T-helper 1 cell treated with Interleukin-12 subunit alpha and Interleukin-12 subunit beta and Interleukin-4 antibody, amounts not matched to agents 30 ng/mL and 1 ng/mL, for 36 hours (primary cell): ENCODE data around the gene DVL1. TPM values are rescaled to one million over a fixed set of nuclear protein-coding genes. Genes with fewer than 3 reads are reported as not detected.
"Not testable (repeated sequence)": the region's sequence is repeated elsewhere in the genome, so short reads cannot be mapped to it uniquely, and the experiment has no call there.

Source experiments
- intact Hi-C: fragments of 100-400 bp; cut with micrococcal nuclease; formaldehyde crosslinking; loops from one replicate; pipeline ENCODE4 v1.15.1; 2024
- total RNA-seq: library from RNA; stranded (reverse); gene quantifications from 2 replicates; pipeline ENCODE4 v1.2.3, GENCODE V29; 2022

DVL1 gene
- 39.1 and 43.8 TPM in 2 replicates for total RNA-seq

DNA sequence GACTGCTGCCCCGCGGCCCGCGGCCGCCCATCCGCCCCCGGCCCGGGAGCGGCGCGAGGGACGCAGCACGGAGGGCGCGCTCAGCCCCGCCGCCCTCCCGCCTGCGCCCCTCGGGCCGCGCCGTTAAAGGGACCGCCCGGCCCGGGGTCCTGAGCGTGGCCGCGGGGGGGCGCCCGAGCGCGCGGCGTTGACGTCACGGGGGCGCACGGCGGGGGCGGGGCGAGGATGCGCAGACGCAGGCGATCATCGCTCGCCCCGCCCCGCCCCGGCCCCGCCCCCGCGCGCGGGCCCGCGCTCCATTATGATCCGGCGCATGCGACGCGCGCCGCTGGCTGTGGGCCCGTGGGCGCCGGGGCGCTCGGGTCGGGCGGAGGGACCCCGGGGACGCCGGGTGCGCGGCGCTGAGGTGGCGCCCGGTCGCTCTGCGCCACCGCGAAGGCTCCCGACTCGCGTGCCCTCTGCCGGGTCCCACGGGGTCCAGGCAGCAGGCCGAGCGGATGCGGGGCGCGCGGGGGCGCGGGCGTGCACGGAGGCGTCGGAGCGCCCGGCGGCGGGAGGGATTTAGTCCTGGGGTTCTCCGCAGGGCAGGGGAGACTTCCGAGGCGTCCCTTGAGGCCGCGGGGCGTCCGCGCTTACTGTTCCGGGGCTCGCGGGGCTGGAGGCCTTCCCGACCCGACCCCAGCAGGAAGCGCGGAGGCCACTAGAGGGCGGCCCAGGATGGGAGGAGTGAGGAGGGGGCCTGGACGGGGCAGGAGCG, at the start of gene DVL1:
Gene DVL1, minus strand, starts transcription at position 163 of the 757 bp plus-strand sequence. CDS start 353 bp downstream, outside the sequence.
- intact Hi-C loops: loop anchor here (1.0 to 2.0 kb wide), 4 partner anchors 25 to 336 kb away; partner anchors contain the start of genes AURKAIP1, CPTP, INTS11 and ISG15

DNA sequence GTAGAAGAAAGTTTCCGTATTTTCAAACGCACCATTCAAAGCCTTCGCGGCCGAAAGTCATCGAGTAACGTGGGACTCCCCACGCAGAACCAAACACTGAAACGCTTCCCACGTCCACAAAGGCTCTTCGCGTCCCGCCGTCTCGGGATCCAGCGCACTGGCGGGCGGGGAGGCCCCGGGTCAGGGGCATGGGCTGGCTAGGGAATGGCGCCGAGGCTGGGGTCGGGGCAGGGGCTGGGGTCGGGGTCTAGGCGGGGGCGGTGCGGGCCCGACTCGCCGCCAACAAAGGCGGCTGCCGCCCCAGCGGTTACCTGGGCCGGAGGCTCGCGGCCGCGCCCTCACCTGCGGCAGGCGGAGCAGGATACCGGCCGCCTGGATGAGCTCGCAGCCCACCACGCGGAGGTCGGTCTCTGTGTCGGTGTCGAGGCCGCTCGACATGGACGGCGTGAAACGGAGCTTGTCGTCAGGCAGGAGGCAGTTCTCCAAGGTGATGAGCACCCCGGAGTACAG, 49.5 kb upstream of the DVL1 start:
- intact Hi-C loops: loop anchor here (1.0 to 2.0 kb wide), 10 partner anchors 9 to 282 kb away; partner anchors contain the start of genes ATAD3A, ATAD3B, AURKAIP1 and C1orf159

DNA sequence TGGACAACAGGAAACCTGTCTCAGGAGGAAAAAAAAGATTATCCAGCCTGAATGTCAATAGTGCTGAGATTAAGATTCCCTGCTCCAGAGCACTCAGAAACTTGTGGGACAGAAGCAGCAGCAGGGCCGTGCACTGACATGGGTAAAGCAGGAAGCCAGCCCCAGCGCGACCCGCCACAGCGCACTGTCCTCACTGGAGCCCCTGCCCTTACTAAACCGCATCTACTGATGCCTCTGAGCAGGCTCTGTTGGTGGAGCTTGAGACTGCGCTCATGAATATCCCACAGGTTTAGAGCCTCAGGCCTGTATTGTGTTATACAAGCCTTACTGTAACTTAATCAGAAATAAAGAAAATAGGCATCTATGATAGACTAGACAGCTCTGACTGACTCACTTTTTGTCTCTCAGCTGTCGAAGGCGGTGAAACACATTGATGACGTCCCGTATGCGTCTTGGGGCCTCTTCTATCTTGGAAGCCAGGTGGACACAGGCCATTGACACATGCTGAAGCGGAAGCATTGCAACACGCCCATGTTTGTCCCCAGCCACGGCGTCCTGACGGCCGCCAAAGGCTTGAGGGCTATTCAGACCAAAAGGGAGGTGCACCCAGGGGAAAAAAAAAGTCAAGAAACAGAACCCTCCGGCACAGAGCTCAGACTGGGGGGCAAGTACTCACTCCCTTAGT, 48.8 kb upstream of the DVL1 start:
- intact Hi-C loops: loop anchor here (2.0 kb wide), 4 partner anchors 73 to 281 kb away; partner anchors contain the start of genes ATAD3B, C1orf159 and PUSL1

DNA sequence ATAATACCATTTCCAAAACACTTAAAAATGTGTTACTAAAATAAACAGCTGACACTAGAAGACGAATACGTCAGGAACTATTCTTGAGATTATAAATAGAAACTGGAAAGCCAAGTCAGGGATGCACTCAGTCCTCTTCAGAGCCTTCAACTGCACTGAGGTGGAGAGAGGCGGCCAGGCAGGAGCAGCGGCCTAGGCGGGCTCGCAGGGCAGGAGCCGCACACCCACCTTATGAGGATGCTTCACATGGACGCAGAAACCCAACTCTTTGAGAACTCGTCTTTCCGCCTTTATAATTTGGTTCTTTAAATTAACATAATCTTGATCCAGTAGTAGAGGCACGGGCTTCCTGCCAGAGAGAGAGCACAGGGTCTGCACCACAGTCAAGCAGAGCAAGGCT, 45.9 kb upstream of the DVL1 start:
- intact Hi-C loops: no loop called here

DNA sequence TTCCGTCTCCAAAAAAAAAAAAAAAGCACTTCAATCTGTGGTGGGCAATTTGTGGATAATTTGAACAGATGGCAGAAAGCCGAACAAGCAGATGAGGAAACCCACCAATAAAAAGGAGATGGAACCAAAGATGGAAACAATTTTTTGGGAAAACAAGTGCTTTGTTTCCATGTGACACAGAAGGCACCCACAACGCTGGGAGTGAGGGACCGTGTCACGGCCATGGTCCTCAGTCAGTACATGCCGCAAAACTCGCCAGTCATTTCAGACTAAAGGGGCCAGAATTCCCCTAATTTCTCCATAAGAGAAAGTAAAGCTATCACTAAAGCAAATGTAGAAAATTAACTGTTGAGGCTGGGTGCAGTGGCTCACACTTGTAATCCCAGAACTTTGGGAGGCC, 44.9 kb upstream of the DVL1 start:
- intact Hi-C loops: no loop called here

DNA sequence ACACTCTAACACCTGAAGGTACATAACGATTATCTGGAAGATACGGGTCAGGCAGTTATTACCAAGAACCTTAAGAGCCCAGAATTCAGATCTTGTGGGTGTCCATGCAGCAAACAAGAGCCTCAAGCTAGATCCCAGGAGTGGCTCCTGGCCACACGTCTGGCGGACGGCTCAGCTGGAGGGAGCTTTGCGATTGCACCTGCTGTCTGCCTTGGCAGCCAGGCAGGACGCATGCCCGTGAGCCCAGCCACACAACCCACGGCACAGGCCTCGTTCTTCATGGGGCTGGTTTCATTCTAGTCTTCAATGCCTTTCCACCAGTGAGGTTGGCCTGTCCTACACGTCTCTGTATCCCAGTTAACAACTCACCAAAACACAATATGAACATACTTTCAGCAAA, 44.2 kb upstream of the DVL1 start:
- intact Hi-C loops: no loop called here

DNA sequence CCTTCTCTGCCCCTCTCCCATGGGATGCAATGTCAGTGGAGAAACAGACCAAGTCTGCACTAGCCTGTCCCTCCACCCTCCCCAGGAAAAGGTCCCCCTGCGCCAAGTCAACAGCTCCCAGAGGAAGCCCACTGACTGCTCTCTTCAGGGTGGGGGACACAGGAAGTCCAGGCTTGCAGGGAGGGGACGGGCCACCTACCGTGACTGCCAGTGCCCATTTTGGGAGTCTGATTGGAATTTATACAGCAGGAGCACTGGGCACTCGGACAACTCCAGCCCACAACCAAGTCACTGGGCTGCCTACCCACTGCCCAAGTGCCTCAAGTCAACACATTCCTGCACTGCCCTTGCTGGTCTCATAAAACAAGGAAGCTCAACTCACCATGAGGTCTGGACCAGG, 43.8 kb upstream of the DVL1 start:
- intact Hi-C loops: no loop called here

DNA sequence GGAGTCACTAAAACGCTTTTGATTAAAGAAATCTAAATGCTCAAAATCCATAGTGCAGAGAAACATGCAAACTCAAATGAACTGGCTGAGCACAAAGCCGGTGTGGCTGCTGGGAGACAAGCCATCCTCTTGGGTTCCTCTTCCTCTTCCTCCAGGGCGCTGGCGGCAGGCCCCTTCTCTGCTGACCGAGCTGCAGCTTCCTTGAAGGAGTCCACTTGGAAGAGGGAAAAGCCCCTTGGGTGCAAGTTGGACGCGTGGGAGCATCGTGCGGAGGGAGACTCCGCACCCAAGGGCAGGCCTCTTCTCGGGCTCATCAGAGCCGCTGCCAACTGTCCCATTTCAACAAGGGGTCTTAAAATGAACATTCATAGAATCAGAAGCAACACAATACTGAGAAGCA, 42.0 kb upstream of the DVL1 start:
- intact Hi-C loops: no loop called here

DNA sequence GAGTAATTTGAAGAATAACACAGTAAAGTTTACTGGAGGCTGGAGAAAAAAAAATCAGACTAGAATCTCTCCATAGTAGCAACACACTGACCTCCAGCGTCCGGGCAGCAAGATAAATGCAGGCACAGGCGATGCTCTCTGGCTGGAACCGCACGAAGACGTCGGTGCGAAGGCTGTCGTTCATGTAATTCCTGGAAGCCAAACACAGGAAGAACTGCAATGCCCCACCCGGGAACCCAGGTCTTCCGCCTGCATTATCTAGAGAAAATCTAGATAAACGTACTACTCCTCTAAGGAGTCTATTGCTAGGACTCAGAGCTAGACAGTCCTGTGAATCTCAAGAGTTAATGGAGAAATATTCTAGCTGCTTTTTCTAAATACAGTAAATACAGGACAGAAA, 41.5 kb upstream of the DVL1 start:
- intact Hi-C loops: no loop called here

DNA sequence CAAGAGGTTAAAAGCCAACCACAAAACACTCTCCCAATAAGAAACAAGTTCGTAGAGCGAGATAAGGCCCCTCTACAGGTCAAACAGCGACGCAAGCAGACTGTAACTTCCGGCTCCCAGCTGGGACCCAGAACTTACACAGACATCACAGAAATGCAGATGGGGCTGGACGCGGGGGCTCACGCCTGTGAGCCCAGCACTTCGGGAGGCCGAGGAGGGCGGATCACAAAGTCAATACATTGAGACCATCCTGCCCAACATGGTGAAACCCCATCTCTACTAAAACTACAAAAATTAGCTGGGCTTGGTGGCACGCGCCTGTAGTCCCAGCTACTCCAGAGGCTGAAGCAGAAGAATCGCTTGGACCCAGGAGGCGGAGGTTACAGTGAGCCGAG, 38.9 kb upstream of the DVL1 start:
- intact Hi-C loops: no loop called here

DNA sequence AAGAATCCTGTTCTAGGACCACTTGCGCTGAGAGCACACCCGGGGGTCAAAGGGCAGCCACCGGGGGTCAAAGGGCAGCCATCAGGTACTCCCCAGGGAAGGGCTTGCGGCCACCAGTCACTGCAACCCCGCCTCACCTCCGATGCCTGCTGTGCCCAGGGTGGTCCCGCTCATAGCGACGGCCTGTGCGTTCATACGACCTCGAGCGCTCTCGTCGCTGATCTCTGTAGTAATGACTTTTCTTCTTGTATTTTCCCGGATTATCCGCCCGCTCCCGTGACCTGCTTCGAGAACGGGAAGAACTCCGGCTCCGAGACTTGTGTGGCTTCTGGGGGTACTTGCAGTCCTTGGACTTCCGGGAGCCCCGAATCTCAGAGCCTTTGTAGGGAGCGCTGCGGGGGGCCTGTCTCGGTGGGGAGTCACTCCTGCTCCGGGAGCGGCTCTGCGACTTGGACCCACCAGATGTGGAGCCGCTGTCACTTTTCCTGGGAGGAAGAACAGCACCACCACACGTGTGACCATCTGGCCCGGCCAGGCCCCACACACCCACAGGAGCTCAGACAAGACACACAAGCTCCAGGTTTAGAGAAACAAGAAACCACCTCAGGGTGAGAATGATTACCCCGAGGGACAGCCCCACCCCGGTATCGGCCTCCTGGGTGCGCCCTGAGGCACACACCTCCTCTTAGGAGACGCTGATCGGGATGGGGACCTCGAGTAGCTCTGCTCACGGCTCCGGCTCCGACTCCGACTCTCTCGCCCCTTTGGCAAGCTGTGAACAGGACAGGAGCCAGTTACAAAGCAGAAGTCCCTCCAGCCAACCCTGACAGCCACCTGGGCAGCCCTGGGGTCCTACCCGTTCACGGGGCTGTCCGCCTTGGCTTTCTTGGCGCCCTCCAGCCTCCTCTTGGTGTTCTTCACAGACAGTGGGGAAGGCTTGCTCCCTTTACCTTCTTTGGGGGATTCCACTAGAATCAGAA, 38.2 kb upstream of the DVL1 start:
- intact Hi-C loops: no loop called here

DNA sequence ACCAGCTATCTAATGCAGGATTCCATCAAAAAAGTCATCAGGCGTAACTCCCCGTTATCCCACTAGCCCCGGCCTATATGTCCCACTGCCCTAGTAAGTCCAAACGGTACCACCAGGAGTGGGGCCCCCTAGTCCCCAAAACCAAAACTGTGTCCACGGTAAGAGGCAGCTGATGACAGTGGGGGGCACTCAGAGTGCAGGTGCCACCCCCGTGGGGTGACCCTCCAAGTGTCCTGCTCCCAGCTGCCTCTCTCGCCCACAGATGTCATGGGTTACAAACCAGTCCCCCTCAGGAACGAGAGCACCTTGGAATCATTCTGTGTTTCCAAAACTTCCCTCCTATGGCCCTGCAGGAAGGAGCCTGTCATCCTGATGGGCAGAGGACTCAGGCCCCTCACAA, 36.7 kb upstream of the DVL1 start:
- intact Hi-C loops: no loop called here

DNA sequence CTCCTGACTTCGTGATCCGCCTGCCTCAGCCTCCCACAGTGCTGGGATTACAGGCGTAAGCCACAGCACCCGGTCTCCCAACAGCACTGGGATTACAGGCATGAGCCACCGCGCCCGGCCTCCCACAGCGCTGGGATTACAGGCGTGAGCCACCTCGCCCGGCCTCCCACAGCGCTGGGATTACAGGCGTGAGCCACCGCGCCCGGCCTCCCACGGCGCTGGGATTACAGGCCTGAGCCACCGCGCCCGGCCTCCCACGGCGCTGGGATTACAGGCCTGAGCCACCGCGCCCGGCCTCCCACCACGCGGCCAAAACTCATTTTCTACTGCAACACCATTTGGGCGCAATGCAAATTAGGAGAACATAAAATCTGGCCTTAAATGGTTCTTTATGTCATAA, 36.1 kb upstream of the DVL1 start:
- intact Hi-C loops: not testable (repeated sequence)

DNA sequence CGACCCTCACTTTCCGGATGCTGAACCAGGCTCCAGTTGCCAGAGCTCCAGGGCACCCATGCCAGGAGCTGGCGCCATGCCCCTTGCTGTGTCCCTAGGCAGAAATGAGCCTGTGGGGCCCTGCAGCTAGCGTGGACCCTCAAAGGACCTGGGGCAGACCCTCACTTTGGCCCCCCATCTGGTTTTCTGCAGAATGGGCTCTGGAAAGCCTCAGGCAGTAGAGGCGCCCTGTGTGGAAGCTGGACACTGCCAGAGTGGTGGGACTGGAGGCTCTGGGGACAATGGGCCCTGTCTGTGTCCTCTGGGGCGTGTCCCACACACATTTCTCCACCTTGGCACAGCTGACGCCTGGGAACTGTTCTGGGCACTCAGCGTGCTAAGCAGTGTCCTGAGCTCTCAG, 32.1 kb upstream of the DVL1 start:
- intact Hi-C loops: no loop called here

DNA sequence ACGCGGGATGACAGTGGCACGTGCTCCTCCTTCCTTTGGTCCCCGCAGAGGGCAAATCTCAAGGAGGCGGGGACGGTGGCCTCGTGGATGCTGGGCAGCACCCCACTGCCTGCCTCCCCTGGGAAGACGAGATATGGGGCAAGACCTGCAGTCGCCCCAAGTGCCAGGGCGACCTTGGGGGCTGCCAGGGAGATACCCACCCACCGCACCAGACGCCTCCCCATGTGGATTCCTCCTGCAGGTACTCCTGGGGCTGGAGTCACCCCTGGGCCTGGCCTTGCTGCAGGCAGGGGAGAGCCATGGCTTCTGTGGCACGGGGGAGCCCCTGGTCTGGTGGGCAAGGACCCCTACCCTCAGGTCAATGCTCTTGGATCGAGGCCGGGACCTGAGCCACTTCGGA, 31.6 kb upstream of the DVL1 start:
- intact Hi-C loops: no loop called here

DNA sequence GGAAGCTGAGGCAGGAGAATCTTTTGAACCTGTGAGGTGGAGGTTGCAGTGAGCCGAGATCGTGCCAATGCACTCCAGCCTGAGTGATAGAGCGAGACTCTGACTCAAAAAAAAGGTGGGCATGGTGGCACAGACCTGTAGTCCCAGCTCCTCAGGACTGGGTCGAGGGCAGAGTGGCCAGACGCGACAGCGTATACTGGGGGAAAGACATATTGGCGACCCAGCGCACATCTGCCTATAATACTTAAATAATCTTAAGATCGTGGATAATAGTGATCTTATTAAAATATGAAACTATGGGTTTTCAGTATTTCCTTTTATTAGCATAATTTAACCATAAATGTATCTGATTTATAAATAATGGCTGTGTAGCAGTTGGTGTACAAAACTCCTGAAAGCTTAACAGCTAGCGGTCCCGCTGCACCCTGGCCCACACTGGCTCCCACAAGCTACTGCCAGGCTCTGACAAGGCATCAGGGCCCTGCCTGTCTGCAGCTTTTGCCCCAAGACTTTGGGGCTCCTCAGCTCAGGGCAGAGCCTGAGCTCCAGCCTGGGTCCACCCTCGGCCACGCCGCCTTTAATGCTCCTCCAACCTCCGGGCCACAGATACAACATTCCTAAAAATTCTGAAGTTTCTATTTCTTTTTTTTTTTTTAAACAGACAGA, 28.5 kb upstream of the DVL1 start:
- intact Hi-C loops: no loop called here

DNA sequence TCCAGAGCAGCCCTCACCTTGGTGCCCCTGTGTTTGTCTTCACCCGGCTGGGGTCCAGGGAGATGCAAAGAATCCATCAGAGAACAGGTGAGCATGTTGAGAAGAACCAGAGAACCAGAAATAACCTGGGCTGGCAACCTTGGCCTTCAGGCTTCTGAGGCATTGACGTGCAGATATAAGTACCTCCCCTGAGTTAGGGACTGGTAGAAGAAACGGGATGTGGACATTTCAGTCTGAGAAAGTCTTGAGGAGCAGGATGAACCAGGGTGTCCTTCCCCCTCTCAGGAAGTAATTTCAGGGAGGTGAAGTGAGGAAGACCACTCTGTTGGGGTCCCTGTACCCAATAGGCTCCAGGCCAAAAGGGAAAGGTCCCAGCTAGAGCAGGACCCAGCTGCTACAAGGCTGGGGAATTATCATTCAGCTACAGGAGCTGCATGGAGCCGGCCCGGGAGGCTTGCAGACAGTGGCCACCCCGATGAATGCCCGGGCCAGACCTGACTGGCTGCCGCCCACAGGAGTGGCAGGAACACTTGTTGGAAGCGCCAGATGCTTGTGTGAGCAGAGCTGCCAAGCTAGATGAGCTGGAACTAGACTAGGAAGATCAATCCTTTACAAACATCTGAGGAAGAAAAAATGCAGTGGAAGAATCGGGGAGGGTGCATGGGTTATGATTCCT, 27.5 kb upstream of the DVL1 start:
- intact Hi-C loops: no loop called here

DNA sequence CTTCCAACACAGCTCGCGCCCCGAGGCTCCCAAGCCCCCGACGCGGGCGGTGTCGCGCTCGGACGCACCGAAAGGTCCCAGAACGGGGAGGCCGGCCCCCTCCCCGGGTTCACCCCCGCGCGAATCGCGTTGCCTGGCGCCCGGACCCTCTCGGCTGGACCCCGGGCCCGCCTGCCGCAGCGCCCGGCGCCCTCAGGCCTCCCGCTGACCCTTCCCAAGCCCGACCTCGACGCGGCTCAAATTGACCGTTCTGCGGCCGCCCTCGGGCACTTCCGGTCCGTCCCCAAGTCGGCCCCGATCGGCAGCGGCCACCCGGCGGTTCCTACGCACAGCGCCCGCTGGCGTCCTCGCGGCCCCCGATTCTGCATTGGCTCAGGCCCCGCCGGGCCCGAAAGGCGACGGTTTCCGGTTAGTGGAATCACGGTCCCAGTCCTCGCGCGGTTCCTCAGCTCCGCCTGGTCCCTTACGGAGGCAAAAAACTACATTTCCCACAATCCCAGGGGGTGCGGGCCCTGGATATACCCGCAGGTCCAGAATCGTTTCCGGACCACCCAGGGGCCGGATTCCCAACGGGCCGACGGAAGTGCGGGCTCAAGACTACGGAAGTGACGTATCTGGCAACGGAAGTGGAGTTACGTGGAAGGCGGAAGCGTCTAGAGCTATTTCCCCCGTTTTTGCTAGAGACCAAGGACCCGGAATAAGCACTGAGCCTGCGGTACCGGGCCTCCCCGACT, 25.9 kb upstream of the DVL1 start, which contains the start of gene AURKAIP1:
Gene AURKAIP1, minus strand, starts transcription at position 279 of the 734 bp plus-strand sequence. CDS start 451 bp downstream, outside the sequence.
- intact Hi-C loops: loop anchor here (1.0 kb wide), 12 partner anchors 24 to 362 kb away; partner anchors contain the start of genes ATAD3B, C1orf159, CCNL2 and CPTP

DNA sequence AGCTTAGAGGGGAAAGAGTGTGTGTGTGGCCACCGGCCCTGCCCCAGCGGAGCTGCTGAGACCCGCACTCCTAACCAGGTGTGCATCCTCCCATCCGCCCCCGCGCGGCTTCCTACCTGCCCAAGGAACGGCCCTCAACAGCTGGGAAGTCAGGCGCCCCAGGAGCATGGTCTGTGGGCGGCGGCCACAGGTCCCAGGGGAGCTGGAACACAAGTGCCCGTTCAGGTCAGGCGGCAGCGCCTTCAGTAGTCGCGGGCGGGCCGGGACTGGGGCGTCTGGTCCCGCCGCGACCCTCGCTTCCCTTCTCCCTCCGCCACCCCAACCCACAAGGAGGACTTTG, 25.3 kb upstream of the DVL1 start:
- intact Hi-C loops: no loop called here
